Osteoblast (primary cell): ENCODE measurements around the gene COL4A6. TPM values are rescaled to one million over a fixed set of nuclear protein-coding genes. Genes with fewer than 3 reads are reported as not detected.

Experiments used
- DNase-seq: peaks from one replicate; pipeline ENCODE4 v3.0.0; 2011; ENCODE audit warnings: low spot score, mixed read lengths; ENCODE audit not compliant: insufficient read length; ENCODE audit errors: missing footprints
- H2AFZ ChIP-seq: 2 replicates; pipeline ENCODE4 v1.6.0; 2011; ENCODE audit warnings: mild to moderate bottlenecking, low read length
- H3K27ac ChIP-seq: 2 replicates; pipeline ENCODE4 v1.5.1; 2011; ENCODE audit warnings: mild to moderate bottlenecking, low read depth, low read length, moderate library complexity
- H3K27me3 ChIP-seq: 2 replicates; pipeline ENCODE4 v1.6.0; 2012; ENCODE audit warnings: mild to moderate bottlenecking, control low read depth, inconsistent platforms, low read length, moderate library complexity; ENCODE audit not compliant: insufficient read depth
- H3K36me3 ChIP-seq: 2 replicates; pipeline ENCODE4 v1.5.1; 2011; ENCODE audit warnings: mild to moderate bottlenecking, low read length, control low read depth, moderate library complexity; ENCODE audit not compliant: insufficient read depth
- H3K4me1 ChIP-seq: 2 replicates; pipeline ENCODE4 v1.5.1; 2011; ENCODE audit warnings: mild to moderate bottlenecking, low read length, control low read depth, moderate library complexity; ENCODE audit not compliant: insufficient read depth
- H3K4me2 ChIP-seq: 2 replicates; pipeline ENCODE4 v1.6.0; 2011; ENCODE audit warnings: mild to moderate bottlenecking, low read length; ENCODE audit not compliant: insufficient read depth
- H3K4me3 ChIP-seq: fragments of 200-600 bp; sonication (generic); 3 replicates; pipeline ENCODE4 v1.5.1; 2012; ENCODE audit warnings: mild to moderate bottlenecking, low read length, inconsistent platforms; ENCODE audit not compliant: insufficient read depth
- H3K79me2 ChIP-seq: 2 replicates; pipeline ENCODE4 v1.6.0; 2012; ENCODE audit warnings: mild to moderate bottlenecking, low read length, control low read depth, inconsistent platforms; ENCODE audit not compliant: insufficient read depth
- H3K9me3 ChIP-seq: 2 replicates; pipeline ENCODE4 v1.5.1; 2011; ENCODE audit warnings: low read depth, low read length, control low read depth
- H4K20me1 ChIP-seq: 2 replicates; pipeline ENCODE4 v1.6.0; 2012; ENCODE audit warnings: mild to moderate bottlenecking, low read length, control low read depth; ENCODE audit not compliant: insufficient read depth
- CTCF ChIP-seq: IDR thresholded peaks from 2 replicates; pipeline ENCODE4 v1.5.1; 2011; ENCODE audit warnings: mild to moderate bottlenecking, low read depth, low read length, moderate library complexity; ENCODE audit errors: extremely low read depth
- total RNA-seq: library from RNA; depleted of rRNA; stranded (reverse); fragments of >200 nt; gene quantifications from 2 replicates; pipeline ENCODE4 v1.2.3, GENCODE V29; 2012

Gene COL4A6
- total RNA-seq, 1 donor, result not detected

GRCh38 chrX:108299101-108299591, 139.1 kb downstream of the COL4A6 start:
- no peaks in the 10 kb centered on the region for H4K20me1 ChIP-seq
- no peaks in the 10 kb centered on the region for H3K4me1 ChIP-seq
- H3K9me3 ChIP-seq, result no peaks in the 10 kb centered on the region
- no peaks in the 10 kb centered on the region for H3K36me3 ChIP-seq
- H3K27ac ChIP-seq, result no peak overlapping the region
- no peak overlapping the region for H3K4me3 ChIP-seq
- H3K27me3 ChIP-seq, result peaks cover 18% of the 10 kb centered on the region
- no peak overlapping the region for H2AFZ ChIP-seq
- H3K79me2 ChIP-seq, result no peaks in the 10 kb centered on the region
- no peak for DNase-seq
- TF ChIP-seq CTCF, result no peak
- no peak overlapping the region for H3K4me2 ChIP-seq

DNA sequence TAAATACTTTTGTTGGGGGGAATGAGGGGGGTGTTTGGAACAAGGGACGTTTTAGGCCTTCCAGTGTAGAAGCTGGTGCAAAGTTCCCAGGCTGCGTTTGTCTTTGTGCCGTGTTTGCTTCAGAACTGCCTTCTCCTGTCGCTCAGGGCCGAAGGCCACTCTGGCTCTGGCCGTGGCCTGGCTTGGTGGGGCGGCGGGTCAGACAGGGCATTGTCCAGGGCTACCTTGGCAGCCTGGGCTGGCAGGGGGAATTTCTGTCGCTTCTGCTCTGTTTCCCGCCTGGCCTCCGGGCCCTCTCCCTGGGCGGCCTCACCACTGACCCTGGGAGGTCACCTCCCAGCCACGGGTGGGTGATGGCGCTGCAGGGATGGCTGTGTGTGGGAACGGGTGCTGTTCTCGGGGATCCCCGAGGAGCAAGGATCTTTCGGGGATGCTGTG, 140.0 kb downstream of the COL4A6 start:
- Histone ChIP-seq H4K20me1 (no peaks in the 10 kb centered on the region), H3K9me3 (no peaks in the 10 kb centered on the region), H3K79me2 (no peaks in the 10 kb centered on the region), H3K4me3 (no peak overlapping the region), H3K27me3 (peaks cover 18% of the 10 kb centered on the region), H3K27ac (no peak overlapping the region), H3K4me2 (no peak overlapping the region), H2AFZ (no peak overlapping the region), H3K36me3 (no peaks in the 10 kb centered on the region), H3K4me1 (no peaks in the 10 kb centered on the region)
- TF ChIP-seq CTCF, result no peak
- no peak for DNase-seq

GRCh38 chrX:108297290-108297689, 140.9 kb downstream of the COL4A6 start:
- Histone ChIP-seq H3K79me2 (no peaks in the 10 kb centered on the region), H3K36me3 (no peaks in the 10 kb centered on the region), H3K27me3 (peaks cover 15% of the 10 kb centered on the region), H3K4me2 (no peak overlapping the region), H2AFZ (no peak overlapping the region), H3K4me1 (no peaks in the 10 kb centered on the region), H4K20me1 (no peaks in the 10 kb centered on the region), H3K4me3 (no peak overlapping the region), H3K27ac (no peak overlapping the region), H3K9me3 (no peaks in the 10 kb centered on the region)
- TF ChIP-seq CTCF, result no peak
- no peak for DNase-seq

DNA sequence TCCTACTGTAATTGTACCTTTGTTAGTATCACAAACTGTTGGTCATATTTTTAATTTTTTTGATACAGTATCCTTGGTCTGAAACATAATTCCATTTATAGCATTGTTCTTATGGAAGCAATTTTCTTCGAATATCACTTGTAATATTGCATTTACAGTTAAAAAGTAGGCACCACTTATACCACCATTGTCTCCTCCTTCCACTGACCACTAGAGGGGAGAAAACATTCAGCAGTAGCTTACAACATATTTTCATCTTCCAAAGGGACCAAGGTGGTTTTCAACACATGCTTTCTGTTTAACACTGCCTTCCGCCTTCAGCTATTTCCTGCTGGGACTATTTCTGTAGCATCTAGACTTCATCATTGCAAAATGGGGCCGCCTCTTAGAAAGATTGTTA, 146.2 kb downstream of the COL4A6 start:
- Histone ChIP-seq H3K4me1 (no peaks in the 10 kb centered on the region), H3K9me3 (peaks cover 3% of the 10 kb centered on the region), H3K27ac (no peak overlapping the region), H2AFZ (no peak overlapping the region), H3K36me3 (no peaks in the 10 kb centered on the region), H4K20me1 (no peaks in the 10 kb centered on the region), H3K4me2 (no peak overlapping the region), H3K27me3 (no peaks in the 10 kb centered on the region), H3K79me2 (no peaks in the 10 kb centered on the region), H3K4me3 (no peak overlapping the region)
- DNase-seq, result no peak
- TF ChIP-seq CTCF, result no peak
